ENCODE data around the gene ZP2.

GRCh38 chr16:21192991-21193390, 18.4 kb downstream of the ZP2 start:
- no peak for TF ChIP-seq CTCF (IDR thresholded peaks at IDR 0.05; ENCODE audit: borderline replicate concordance, extremely low read depth, low read length, poor library complexity, severe bottlenecking)
- TF ChIP-seq EZH2 (IDR thresholded peaks at IDR 0.05; ENCODE audit: borderline replicate concordance, low read depth, low read length, severe bottlenecking) = no peak

Measured in DND-41 (cell line).